Liver (tissue), 9 donors: ENCODE results near the gene STAT5A. TPM values are rescaled to one million over a fixed set of nuclear protein-coding genes. Genes with fewer than 3 reads are reported as not detected.
A peak's percentile ranks its signal among the peaks of the same experiment; 100 is the strongest.

Experiments
- DNase-seq: peaks from one replicate; pipeline ENCODE4 v3.0.0-alpha.2; 2017; ENCODE audit warnings: low spot score
- H3K27ac ChIP-seq, 2 donors: one replicate each; pipeline ENCODE4 v1.7.0; 2013; ENCODE audit warnings: inconsistent platforms in 2 of 2, low read length in 2 of 2, control low read depth in 1 of 2, low read depth in 1 of 2, mild to moderate bottlenecking in 1 of 2
- H3K27me3 ChIP-seq, 4 donors: one replicate each; pipeline versions ENCODE4 v1.6.1 to v1.7.0; 2013; ENCODE audit warnings: low read length in 3 of 4, inconsistent platforms in 1 of 4, mild to moderate bottlenecking in 1 of 4, moderate library complexity in 1 of 4; ENCODE audit not compliant: control insufficient read depth in 4 of 4, insufficient read depth in 4 of 4
- H3K36me3 ChIP-seq, 4 donors: one replicate each; pipeline versions ENCODE4 v1.6.1 to v1.7.0; 2013; ENCODE audit warnings: low read length in 3 of 4, mild to moderate bottlenecking in 3 of 4, low read depth in 1 of 4, moderate library complexity in 1 of 4; ENCODE audit not compliant: control insufficient read depth in 4 of 4, insufficient read depth in 3 of 4
- H3K4me1 ChIP-seq, 4 donors: one replicate each; pipeline versions ENCODE4 v1.6.1 to v1.7.0; 2013; ENCODE audit warnings: low read length in 3 of 4, mild to moderate bottlenecking in 3 of 4, moderate library complexity in 1 of 4; ENCODE audit not compliant: control insufficient read depth in 4 of 4, insufficient read depth in 4 of 4
- H3K4me3 ChIP-seq, 3 donors: one replicate each; pipeline versions ENCODE4 v1.6.1 to v1.7.0; 2013; ENCODE audit warnings: low read length in 3 of 3, control low read depth in 1 of 3, low read depth in 1 of 3, mild to moderate bottlenecking in 1 of 3
- H3K9ac ChIP-seq, 2 donors: one replicate each; pipeline ENCODE4 v1.7.0; 2013; ENCODE audit warnings: low read length in 2 of 2, mild to moderate bottlenecking in 2 of 2, moderate library complexity in 2 of 2, control low read depth in 1 of 2, low read depth in 1 of 2
- H3K9me3 ChIP-seq, 4 donors: one replicate each; pipeline versions ENCODE4 v1.6.1 to v1.7.0; 2013; ENCODE audit warnings: low read length in 3 of 4; ENCODE audit not compliant: control insufficient read depth in 4 of 4
- ATF3 ChIP-seq: IDR thresholded peaks from 2 replicates; pipeline ENCODE4 v1.6.1; 2016; ENCODE audit warnings: antibody characterized with exemption
- CTCF ChIP-seq: fragments of 150-350 bp; IDR thresholded peaks from 2 replicates; pipeline ENCODE4 v1.5.1; 2017; ENCODE audit warnings: improper control_type of control experiment, low read depth, low read length; ENCODE audit not compliant: missing input control
- FOXA1 ChIP-seq: IDR thresholded peaks from 2 replicates; pipeline ENCODE4 v1.6.1; 2016; ENCODE audit warnings: antibody characterized with exemption
- FOXA2 ChIP-seq: IDR thresholded peaks from 2 replicates; pipeline ENCODE4 v1.6.1; 2016; ENCODE audit warnings: antibody characterized with exemption
- GABPA ChIP-seq, 2 donors: IDR thresholded peaks in 1 of 2; conservative IDR thresholded peaks in 1 of 2; 2 replicates each; pipeline ENCODE4 v1.6.1; 2016; ENCODE audit warnings: antibody characterized with exemption in 2 of 2, mild to moderate bottlenecking in 1 of 2, moderate library complexity in 1 of 2
- HNF4A ChIP-seq, 2 donors: conservative IDR thresholded peaks; 2 replicates each; pipeline ENCODE4 v1.6.1; 2016; ENCODE audit warnings: antibody characterized with exemption in 2 of 2, mild to moderate bottlenecking in 2 of 2
- JUND ChIP-seq, 2 donors: IDR thresholded peaks; 2 replicates each; pipeline ENCODE4 v1.6.1; 2016; ENCODE audit warnings: antibody characterized with exemption in 2 of 2
- MAX ChIP-seq: IDR thresholded peaks from 2 replicates; pipeline ENCODE4 v1.6.1; 2016; ENCODE audit warnings: antibody characterized with exemption
- NR2F2 ChIP-seq: IDR thresholded peaks from 2 replicates; pipeline ENCODE4 v1.6.1; 2016; ENCODE audit warnings: antibody characterized with exemption
- RAD21 ChIP-seq, 2 donors: IDR thresholded peaks; 2 replicates each; pipeline ENCODE4 v1.6.1; 2016; ENCODE audit warnings: antibody characterized with exemption in 2 of 2, mild to moderate bottlenecking in 2 of 2
- REST ChIP-seq: IDR thresholded peaks from 2 replicates; pipeline ENCODE4 v1.6.1; 2016; ENCODE audit warnings: antibody characterized with exemption, mild to moderate bottlenecking
- RXRA ChIP-seq, 2 donors: IDR thresholded peaks; 2 replicates each; pipeline ENCODE4 v1.6.1; 2017 to 2018; ENCODE audit warnings: antibody characterized with exemption in 2 of 2, mild to moderate bottlenecking in 1 of 2
- SP1 ChIP-seq: IDR thresholded peaks from 2 replicates; pipeline ENCODE4 v1.6.1; 2018; ENCODE audit warnings: antibody characterized with exemption, mild to moderate bottlenecking
- TAF1 ChIP-seq: conservative IDR thresholded peaks from 2 replicates; pipeline ENCODE4 v1.6.1; 2016; ENCODE audit warnings: antibody characterized with exemption, mild to moderate bottlenecking
- YY1 ChIP-seq: IDR thresholded peaks from 2 replicates; pipeline ENCODE4 v1.6.1; 2016; ENCODE audit warnings: antibody characterized with exemption, mild to moderate bottlenecking
- ZBTB33 ChIP-seq: IDR thresholded peaks from 2 replicates; pipeline ENCODE4 v1.6.1; 2016; ENCODE audit warnings: antibody characterized with exemption
- WGBS: extraction: QIAGEN DNeasy Blood & Tissue Kit; methylation state at CpG from one replicate; pipeline ENCODE4 v1.1.7; 2013; 5-methylcytosine and 5-hydroxymethylcytosine counted together
- polyA plus RNA-seq, 2 donors: library from polyadenylated mRNA; stranded (reverse) in 1 of 2; unstranded in 1 of 2; fragments of 200-250 nt in 1 of 2; fragments of >200 nt in 1 of 2; fragmentation: Nextera tagmentation in 1 of 2; extraction: Ambion mirVana in 1 of 2; gene quantifications; one replicate each; pipeline versions ENCODE4 v1.2.1 to v1.2.3, GENCODE V29; 2013 to 2015
- total RNA-seq, 2 donors: library from RNA; depleted of rRNA; stranded (reverse); fragments of >200 nt; gene quantifications; one replicate each; pipeline ENCODE4 v1.2.3, GENCODE V29; 2014
- donor health status: healthy.
- donor health status: healthy.
- donor health status: healthy.
- donor health status: healthy.
- donor health status: healthy.

Gene STAT5A
- total and polyA plus RNA-seq, 4 donors = 1.7 to 37.7 (median 8.9) TPM

GRCh38 chr17:42268236-42268635 lies 20.1 kb upstream of the STAT5A start:
- DNase-seq = no peak
- H3K9ac ChIP-seq = no peak overlapping the region
- H3K4me1 ChIP-seq = peaks cover 5 to 19% (median 7%) of the 10 kb centered on the region in 4 donors
- H3K36me3 ChIP-seq = no peaks in the 10 kb centered on the region
- H3K4me3 ChIP-seq = no peak overlapping the region
- peak overlapping the region; percentile 79 to 81 for H3K27ac ChIP-seq
- 85% methylated on average over 5 of the region's 5 CpGs for WGBS
- no peaks in the 10 kb centered on the region for H3K27me3 ChIP-seq
- H3K9me3 ChIP-seq = no peaks in the 10 kb centered on the region
- TF ChIP-seq GABPA (IDR thresholded peaks at IDR 0.05 in 1 of 2, conservative IDR thresholded peaks at IDR 0.05 in 1 of 2) (no peak), TAF1 (no peak), JUND (IDR thresholded peaks at IDR 0.05) (no peak), FOXA2 (no peak), REST (no peak), SP1 (no peak), ZBTB33 (no peak), RXRA (IDR thresholded peaks at IDR 0.05) (no peak), MAX (no peak), NR2F2 (no peak), ATF3 (no peak), RAD21 (IDR thresholded peaks at IDR 0.05) (no peak)

- no peaks in the 10 kb centered on the region for H3K27me3 ChIP-seq
- DNase-seq = no peak
- no peak for TF ChIP-seq RXRA (IDR thresholded peaks at IDR 0.05)
- no peak for TF ChIP-seq GABPA (IDR thresholded peaks at IDR 0.05 in 1 of 2, conservative IDR thresholded peaks at IDR 0.05 in 1 of 2)
- TF ChIP-seq REST = no peak
- no peak for TF ChIP-seq FOXA1
- no peak for TF ChIP-seq JUND (IDR thresholded peaks at IDR 0.05)
- TF ChIP-seq CTCF = no peak
- no peak for TF ChIP-seq HNF4A (conservative IDR thresholded peaks at IDR 0.05)
- no peak for TF ChIP-seq NR2F2
- TF ChIP-seq TAF1 = no peak
- TF ChIP-seq SP1 = no peak
- TF ChIP-seq RAD21 (IDR thresholded peaks at IDR 0.05) = no peak
- no peak for TF ChIP-seq YY1
- H3K9ac ChIP-seq = no peak overlapping the region
- H3K36me3 ChIP-seq = no peaks in the 10 kb centered on the region
- H3K9me3 ChIP-seq = no peaks in the 10 kb centered on the region
- no peak overlapping the region for H3K4me3 ChIP-seq
- H3K4me1 ChIP-seq = peaks cover 7 to 37% (median 18%) of the 10 kb centered on the region in 4 donors
- WGBS = 91% methylated on average over 4 of the region's 4 CpGs
- H3K27ac ChIP-seq = peak overlapping the region in 1 of 2 donors; percentile 79
These were observed 18.1 kb upstream of the STAT5A start for GRCh38 chr17:42270170-42270535.
